Fibroblast of skin of back (primary cell): ENCODE measurements around the gene GLOD4.
A peak's percentile ranks its signal among the peaks of the same experiment; 100 is the strongest.
"Not testable (repeated sequence)": the region's sequence is repeated elsewhere in the genome, so short reads cannot be mapped to it uniquely, and the experiment has no call there.

Source experiments
- DNase-seq: peaks from one replicate; pipeline ENCODE4 v3.0.0-alpha.2; 2013

Gene GLOD4

GRCh38 chr17:802901-803881, 21.1 kb upstream of the GLOD4 start:
- DNase-seq, result no peak

- DNase-seq, result no peak
Measured at GRCh38 chr17:802481-802880, 20.4 kb upstream of the GLOD4 start.

DNA sequence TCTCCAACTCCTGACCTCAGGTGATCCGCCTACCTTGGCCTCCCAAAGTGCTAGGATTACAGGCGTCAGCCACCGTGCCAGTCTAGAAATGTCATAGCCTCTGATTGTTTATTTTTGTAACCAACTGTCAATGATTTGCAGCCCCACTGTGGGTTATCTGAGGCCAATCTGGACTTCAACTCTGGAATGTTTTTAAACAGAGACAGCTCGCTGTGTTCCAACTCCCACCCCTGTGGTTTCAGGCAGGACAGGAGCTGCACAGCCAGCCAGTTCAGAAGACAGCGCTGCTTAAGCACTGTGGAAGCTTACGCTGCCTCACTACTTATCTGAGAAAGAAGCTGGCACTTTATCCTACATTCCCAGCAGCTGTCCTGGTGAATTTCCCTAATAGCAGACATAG, 19.6 kb upstream of the GLOD4 start:
- no peak for DNase-seq

DNA sequence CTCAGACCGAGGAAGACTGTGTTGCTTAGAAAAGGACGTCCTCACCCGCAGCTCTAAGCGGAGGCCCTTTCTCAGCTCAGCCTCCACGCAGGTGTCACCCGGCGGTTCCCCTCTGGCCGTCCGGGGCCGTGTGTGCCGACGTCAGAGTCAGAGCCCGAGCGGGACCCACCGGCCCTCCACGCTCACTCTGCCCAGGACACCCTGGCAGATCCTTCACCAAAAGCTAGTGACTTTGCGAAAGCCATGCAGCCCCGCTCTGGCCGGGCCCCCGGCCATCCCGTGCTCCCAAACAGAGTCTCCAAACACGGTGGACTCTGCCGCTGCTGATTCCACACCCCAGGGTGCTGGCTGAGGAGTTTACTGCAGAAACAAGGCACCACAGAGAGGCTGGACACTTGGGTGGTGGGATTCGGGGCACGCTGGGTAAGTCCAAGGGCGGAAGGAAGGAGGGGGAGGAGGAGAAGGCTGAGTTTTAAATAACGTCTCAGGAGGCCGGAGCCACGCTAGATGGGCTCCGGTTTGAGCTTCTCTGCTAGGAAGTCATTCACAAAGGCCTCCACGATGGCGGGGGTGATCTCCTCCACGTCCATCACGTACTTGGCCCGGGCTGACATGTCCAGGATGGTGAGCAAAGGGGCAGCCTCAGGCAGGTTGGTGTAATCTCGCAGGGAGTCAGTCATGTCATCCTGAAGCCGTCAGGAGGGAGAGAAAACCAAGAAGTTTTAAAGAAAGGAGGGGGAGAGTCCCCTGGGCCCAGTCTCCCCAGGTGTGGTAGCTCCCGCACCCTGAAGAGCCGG, 18.6 kb upstream of the GLOD4 start:
- no peak for DNase-seq

DNA sequence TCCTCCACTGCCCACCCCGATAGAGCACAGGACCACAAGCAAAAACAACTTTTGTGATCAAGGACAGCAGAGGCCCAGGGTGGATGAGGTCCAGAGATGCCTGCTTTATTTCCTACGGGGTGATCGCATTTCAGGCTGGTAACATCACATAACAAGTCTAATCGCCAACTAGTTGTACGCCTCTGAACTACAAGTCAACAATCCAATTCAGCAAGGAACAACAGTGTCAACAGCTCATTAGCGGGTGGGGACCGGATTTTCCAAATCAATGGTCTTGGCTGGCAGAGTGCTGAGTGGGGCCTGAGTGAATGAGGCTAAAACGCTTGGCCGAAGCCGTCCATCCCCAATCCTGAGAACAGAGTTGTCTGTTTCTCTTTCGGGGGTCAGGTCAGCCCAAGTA, 17.2 kb upstream of the GLOD4 start:
- DNase-seq, result no peak

DNA sequence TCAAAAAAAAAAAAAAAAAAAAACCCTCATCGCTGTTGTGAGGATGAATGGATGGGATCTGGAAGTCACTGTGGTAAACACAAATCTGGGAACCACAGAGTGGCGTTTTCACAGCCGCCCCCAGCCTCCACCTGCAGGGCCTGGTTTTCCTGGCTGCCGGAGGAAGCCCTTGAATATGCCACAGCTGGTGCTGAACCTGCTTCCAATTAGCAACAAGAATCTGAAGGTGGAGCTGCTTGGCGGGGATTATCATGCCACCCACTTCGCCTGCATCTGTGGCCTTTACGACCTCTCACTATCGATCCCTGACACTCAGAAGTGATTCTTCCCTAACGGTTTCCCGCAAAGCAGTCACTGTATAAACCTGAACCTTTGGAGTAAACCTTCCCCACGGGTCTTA, 16.2 kb upstream of the GLOD4 start:
- DNase-seq, result no peak

DNA sequence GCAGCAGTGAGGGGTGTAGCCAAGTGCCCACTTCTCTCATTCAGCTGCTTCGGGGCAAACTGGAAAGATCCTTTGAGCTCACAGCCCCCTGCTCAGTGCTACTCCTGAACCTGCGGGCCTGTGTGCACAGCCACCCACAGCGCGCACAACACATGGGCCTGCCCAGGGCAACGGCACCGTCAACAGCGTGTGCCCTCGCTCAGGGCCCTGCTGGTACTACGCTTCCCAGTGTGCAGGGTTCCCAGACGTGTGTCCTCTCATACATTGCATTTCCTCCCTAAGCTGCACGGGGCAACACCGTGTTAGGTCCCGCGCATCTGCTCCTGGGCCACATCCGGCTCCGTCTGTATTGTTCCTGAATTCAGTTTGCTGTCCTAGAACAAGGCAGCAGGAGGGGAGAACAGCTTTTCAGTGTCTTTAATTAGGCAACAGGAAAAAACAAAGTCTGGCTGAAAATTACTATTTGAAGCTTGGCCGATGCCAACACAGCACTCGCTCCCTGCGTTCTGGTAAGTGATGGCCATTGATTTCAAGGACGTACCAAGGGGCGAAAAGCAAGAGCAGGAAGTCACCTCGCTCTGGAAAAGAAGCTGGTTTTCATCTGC, 15.3 kb upstream of the GLOD4 start:
- no peak for DNase-seq

GRCh38 chr17:796609-797008, 14.5 kb upstream of the GLOD4 start:
- DNase-seq, result no peak

DNA sequence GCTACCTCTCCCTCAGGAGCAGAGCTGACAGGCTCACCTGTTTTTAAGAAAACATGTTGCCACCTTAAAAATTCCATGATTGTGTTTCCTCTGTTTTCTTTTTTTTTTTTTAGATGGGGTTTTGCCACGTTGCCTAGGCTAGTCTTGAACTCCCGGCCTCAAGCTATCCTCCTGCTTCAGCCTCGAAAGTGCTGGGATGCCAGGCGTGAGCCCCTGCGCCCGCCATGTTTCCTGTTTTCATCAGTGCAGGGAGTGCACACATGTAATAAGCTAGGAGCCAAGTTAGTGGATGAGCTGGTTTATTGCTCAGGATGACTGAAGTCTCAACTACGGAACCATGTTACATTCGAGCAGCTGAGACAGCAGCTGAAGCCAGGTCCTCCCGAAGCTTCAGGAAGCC, 13.6 kb upstream of the GLOD4 start:
- no peak for DNase-seq

GRCh38 chr17:795276-795675, 13.2 kb upstream of the GLOD4 start:
- DNase-seq, result no peak

DNA sequence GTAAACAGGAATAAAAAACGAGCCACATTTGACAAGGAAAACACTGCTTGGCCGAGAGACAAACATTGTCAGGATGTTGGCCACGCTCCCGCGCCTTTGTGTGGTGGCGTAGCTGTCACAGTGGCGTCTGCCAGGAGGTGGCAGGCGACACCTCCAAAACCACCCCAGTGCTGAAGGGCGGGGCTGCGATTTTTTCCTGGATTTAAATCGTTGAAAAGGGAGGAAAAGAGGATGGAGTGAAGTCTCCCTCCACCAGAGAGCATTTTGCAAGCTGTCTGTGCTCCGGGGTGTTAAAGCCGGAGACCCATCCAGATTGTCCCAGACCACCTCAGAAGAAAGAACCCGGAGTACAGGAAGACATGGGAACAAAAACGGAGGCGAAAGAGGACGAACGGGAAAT, 12.8 kb upstream of the GLOD4 start:
- peak; percentile 79 for DNase-seq

- no peak for DNase-seq
Measured at GRCh38 chr17:792277-792676, 10.2 kb upstream of the GLOD4 start.

DNA sequence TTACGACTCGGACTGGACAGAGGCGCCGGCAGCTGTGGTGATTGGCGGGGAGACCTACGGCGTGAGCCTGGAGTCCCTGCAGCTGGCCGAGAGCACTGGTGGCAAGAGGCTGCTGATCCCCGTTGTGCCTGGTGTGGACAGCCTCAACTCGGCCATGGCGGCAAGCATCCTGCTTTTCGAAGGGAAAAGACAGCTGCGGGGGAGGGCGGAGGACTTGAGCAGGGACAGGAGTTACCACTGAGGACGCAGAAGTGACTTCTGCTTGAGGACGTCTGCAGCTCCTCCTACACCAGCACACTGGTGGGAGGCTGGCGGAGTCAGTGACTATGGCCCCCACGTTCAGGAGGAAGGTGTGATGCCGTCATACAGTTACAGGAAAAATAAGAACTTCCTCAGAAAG, 9.7 kb upstream of the GLOD4 start:
- no peak for DNase-seq

DNA sequence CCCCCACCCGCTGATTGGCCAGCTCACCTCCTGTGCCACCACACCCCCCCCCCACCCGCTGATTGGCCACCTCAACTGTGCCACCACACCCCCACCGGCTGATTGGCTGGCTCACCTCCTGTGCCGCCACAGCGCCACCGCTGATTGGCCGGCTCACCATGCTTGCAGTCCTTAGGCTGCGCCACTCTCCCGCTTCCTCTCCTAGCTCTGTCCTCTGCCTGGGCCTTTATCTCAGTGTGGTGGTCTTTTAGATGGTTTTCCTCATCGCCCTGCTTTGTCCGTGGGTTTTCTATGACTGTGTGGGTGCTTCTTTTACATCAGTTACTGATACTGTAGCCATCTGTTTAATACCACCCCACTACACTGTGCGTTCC, 8.8 kb upstream of the GLOD4 start:
- not testable (repeated sequence) for DNase-seq

- peak; percentile 62 for DNase-seq
Measured at GRCh38 chr17:789931-790873, 8.1 kb upstream of the GLOD4 start.

DNA sequence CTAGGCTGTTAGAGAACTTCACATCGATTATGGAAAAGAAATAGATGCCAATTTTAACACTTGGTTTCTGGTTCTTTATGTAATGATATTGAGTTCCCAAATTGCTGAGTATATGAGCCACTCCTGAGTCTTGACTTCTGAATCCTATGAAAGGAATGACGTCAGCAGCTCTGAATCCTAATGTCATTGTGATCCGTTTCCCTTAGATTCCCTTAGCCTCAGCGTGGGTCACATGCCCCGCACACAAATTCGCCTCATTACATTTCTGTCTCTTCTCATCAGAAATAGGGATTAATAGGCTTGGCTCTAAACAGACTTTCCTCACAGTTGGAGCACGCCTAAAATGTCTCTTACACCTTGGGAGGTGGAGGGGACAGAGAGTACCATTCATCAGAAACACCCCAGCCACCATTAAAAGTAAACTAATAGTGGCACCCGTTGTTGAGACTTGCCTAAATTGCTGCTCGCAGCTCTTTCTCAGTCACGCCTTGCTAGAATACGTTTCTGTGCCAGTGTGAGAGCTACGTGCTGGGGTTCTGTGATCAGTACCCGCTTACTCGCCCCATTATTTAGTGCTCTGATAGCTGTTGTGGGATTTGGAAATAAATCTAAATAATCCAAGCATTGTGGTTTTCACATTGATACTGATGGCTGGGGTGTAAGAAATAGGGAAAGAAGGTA, 7.2 kb upstream of the GLOD4 start:
- DNase-seq, result peak; percentile 29

DNA sequence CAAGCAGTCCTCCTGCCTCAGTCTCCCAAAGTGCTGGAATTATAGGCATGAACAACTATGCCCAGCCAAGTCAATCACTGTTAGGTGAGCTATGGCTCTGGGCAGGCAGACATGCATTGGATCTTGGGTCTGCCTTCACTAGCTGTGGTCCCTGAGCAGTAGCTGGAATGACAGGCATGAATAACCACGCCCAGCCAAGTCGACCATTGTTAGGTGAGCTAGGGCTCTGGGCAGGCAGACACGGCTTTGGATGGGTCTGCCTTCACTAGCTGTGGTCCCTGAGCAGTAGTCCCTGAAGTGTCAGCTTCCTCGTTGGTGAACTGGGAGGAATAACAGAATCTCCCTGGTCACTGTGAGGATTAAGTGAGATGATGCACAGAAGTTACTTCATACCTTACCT, 6.5 kb upstream of the GLOD4 start:
- DNase-seq, result no peak

DNA sequence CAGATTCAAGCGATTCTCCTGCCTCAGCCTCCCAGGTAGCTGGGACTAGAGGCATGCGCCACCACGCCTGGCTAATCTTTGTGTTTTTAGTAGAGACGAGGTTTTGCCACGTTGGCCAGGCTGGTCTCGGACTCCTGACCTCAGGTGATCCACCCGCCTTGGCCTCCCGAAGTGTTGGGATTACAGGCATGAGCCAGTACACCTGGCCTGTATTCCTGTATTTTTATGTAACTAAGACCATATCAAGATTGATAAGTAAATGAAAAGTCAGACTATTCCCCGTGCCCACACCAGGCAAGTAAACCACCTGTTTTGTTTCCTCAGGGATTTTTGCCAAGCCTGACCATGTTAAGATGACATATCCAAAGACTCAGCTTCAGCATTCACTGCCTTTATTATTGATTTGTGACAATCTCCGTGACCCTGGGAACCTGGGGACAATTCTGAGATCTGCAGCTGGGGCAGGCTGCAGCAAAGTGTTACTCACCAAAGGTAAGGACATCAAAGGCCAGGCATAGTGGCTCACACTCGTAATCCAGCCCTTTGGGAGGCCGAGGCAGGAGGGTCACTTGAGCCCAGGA, 5.7 kb upstream of the GLOD4 start:
- DNase-seq, result no peak

GRCh38 chr17:785901-786300, 3.8 kb upstream of the GLOD4 start:
- not testable (repeated sequence) for DNase-seq

- DNase-seq, result no peak
Measured at GRCh38 chr17:784143-784542, 2.1 kb upstream of the GLOD4 start.

DNA sequence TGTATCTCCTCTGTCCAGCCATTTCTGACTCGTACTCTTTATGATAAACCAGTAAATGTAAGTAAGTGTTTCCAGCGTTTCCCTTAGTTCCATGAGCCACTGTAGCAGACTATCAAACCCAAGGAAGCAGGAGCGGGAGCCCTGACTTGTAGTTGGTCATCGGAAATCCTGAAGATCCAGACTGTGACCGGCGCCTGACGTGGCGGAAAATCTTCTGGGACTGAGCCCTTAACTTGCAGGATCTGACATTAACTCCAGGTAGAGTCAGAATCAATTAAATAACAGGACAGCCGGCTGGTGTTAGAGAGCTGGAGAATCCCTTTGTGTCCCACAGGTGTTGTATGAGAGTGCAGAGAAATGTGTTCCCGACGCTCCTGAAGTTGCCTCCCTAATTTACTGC, 4.0 kb downstream of the GLOD4 start:
- no peak for DNase-seq

GRCh38 chr17:774313-774584, 7.8 kb downstream of the GLOD4 start:
- no peak for DNase-seq
